Duodenal mucosa (tissue), 2 donors: ENCODE data around the gene LIMS2.

Experiments
- H3K27ac ChIP-seq: one replicate; pipeline ENCODE4 v1.7.0; 2013; ENCODE audit warnings: low read depth, low read length
- H3K27me3 ChIP-seq, 2 donors: one replicate each; pipeline ENCODE4 v1.7.0; 2013; ENCODE audit warnings: low read length in 2 of 2, control low read depth in 1 of 2; ENCODE audit not compliant: insufficient read depth in 2 of 2, control insufficient read depth in 1 of 2
- H3K36me3 ChIP-seq, 2 donors: one replicate each; pipeline ENCODE4 v1.7.0; 2013; ENCODE audit warnings: low read length in 2 of 2, control low read depth in 1 of 2; ENCODE audit not compliant: insufficient read depth in 2 of 2, control insufficient read depth in 1 of 2
- H3K4me1 ChIP-seq, 2 donors: one replicate each; pipeline ENCODE4 v1.7.0; 2013; ENCODE audit warnings: low read length in 2 of 2, control low read depth in 1 of 2; ENCODE audit not compliant: insufficient read depth in 2 of 2, control insufficient read depth in 1 of 2
- H3K4me3 ChIP-seq, 2 donors: one replicate each; pipeline ENCODE4 v1.7.0; 2013; ENCODE audit warnings: low read length in 2 of 2, low read depth in 1 of 2
- H3K9ac ChIP-seq, 2 donors: one replicate each; pipeline ENCODE4 v1.7.0; 2013; ENCODE audit warnings: low read length in 2 of 2, low read depth in 1 of 2
- H3K9me3 ChIP-seq, 2 donors: one replicate each; pipeline ENCODE4 v1.7.0; 2013; ENCODE audit warnings: low read length in 2 of 2, control low read depth in 1 of 2; ENCODE audit not compliant: control insufficient read depth in 1 of 2

LIMS2 gene

DNA sequence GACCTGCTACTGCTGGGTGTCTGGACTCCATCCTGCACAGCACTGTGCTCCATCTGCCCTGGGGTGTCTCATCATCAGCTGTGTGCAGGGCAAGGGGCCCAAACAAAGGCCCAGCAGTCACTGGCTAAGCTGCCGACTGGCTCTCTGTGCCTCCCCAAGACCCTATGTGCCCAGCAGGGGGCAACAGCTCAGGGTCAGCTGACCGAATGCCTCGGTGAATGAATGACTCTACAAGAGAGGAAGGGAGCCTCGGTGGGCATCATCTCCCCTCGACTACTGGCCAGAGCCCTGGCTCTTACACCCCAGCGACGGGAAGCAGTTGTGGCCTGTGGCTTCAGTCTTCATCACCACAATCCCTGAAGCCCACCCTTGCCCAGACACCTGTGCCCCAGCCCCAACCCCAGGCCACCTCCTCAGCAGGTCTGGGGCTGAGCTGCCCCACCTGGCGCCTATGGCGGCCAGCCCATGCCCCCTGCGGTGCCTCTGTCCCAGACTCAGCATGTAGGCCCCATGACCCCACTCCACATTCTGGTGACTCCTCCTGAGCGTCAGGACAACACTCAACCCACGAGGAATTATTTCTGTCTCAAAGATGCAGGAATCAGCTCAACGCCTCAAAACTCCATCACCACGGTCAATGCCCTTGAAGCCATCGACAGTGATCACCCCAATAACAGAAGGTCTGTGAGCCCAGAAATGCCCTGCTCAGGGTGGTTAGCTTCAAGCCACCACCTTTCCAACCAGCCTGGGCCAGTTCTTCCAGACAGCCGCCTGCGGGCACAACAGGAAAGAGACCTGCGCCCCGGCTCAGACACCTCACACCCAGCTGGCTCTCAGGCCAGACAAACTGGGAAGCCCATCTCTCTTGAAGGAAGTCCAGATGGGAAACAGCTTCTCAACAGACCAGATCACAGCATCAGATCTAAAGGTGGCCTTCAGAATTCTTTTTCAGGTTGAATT lies 31.0 kb downstream of the LIMS2 start:
- Histone ChIP-seq H3K9me3 (no peaks in the 10 kb centered on the region), H3K4me3 (no peak overlapping the region), H3K4me1 (peaks cover 3 to 8% of the 10 kb centered on the region in 2 donors), H3K36me3 (no peaks in the 10 kb centered on the region), H3K27me3 (no peaks in the 10 kb centered on the region), H3K27ac (no peak overlapping the region), H3K9ac (no peak overlapping the region)

DNA sequence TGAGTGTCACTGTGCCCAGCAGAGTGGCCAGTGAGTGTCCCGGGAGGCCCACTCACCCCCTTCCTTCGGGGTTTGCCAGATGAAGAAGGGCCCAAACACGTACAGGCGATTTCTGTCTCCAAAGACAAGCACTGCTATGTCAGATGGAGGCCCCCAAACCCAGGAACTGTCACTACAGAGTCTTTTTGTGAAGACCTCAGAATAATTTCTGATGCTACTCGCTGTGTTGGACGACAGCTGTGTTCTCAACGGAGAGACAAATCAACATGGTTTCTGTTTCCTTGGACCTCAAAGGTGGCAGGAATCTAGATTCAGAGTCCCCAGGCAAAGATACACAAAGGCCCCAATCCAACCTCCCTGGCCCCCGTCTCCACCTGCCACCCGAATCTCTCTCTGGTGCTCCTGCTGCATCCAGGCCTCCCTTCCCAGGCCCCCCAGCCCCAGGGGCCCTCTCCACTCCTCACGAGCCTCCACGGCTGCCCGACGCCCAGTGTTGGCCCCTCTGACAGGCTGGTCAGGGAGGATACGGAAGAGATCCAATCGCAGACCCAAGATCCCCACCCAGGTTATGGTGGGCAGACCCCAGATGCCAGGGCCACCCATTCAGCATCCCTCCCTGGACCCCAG lies 31.8 kb downstream of the LIMS2 start:
- Histone ChIP-seq H3K27me3 (no peaks in the 10 kb centered on the region), H3K9ac (no peak overlapping the region), H3K27ac (no peak overlapping the region), H3K9me3 (no peaks in the 10 kb centered on the region), H3K4me3 (no peak overlapping the region), H3K4me1 (peaks cover 3 to 8% of the 10 kb centered on the region in 2 donors), H3K36me3 (peaks cover 0 to 4% of the 10 kb centered on the region in 2 donors)

DNA sequence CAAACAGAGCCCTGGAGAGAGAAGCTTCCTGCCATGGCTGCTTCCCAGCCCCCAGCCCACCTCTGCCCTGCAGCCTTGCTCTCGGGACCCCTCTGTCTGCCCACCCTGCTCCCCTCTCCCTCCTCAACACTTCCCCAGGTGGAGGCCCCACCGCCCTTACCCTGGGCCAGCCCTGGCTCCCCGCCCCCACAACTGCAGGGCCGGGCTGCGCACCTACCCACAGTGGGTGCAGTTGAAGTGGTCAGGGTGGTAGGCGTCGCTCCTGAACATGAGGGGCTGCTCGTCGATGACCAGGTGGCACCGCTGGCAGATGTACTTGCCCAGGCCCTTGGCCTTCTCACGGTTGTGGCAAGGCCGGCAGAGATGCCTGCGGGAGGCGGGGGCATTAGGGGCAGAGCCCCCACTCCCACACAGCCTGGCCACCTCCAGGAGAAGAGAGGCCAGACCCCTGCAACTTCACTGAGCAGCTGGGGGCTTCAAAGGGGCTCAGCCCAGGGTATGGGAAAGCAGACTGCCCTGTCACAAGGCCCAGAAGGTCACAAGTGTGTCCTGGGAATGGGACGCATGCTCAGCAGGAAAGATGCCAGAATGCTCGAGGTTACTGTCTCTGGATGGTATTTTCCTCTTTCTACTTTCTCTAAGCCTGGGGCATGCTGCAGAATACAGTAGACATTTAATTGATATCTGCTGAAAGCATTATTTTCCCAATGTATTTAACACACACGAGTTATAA lies 32.5 kb downstream of the LIMS2 start:
- H3K27ac ChIP-seq, result no peak overlapping the region
- H3K36me3 ChIP-seq, result peaks cover 0 to 4% of the 10 kb centered on the region in 2 donors
- no peaks in the 10 kb centered on the region for H3K9me3 ChIP-seq
- H3K9ac ChIP-seq, result no peak overlapping the region
- H3K4me3 ChIP-seq, result no peak overlapping the region
- H3K27me3 ChIP-seq, result no peaks in the 10 kb centered on the region
- H3K4me1 ChIP-seq, result peaks cover 3 to 8% of the 10 kb centered on the region in 2 donors

DNA sequence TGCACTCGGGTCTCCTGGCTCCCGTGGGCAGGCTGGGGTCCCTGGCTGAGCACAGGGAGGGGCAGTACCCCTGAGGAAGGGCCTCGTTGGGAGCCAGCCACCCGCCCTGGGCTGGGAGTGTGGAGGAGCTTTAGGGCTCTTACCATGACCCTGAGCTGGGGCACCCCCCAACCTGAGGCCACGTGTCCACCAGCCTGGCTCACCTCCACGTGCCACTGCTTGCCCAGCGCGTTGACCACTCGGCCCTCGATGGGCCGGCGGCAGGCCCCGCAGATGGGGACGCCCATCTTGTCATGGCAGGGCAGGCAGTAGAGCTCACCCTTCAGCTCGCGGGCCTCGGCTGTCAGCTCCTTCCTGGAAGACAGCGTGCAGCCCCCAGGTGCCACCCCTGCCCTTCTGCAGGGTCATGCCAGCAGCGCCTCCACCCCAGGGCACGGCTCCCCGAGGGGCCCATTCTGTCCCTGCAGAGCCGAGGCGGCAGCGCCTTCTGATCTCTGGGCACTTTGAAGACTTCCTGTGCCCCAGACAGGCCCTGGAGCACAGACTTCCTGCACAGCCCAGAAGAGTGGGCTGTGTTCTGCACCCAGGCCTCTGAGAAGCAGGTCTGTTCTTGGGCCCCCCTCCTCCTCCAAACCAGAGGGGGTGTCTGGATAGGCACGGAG lies 33.4 kb downstream of the LIMS2 start:
- peaks cover 0 to 8% of the 10 kb centered on the region in 2 donors for H3K36me3 ChIP-seq
- H3K4me1 ChIP-seq, result peaks cover 3 to 11% of the 10 kb centered on the region in 2 donors
- H3K9ac ChIP-seq, result no peak overlapping the region
- H3K9me3 ChIP-seq, result no peaks in the 10 kb centered on the region
- H3K4me3 ChIP-seq, result no peak overlapping the region
- H3K27me3 ChIP-seq, result no peaks in the 10 kb centered on the region
- no peak overlapping the region for H3K27ac ChIP-seq

DNA sequence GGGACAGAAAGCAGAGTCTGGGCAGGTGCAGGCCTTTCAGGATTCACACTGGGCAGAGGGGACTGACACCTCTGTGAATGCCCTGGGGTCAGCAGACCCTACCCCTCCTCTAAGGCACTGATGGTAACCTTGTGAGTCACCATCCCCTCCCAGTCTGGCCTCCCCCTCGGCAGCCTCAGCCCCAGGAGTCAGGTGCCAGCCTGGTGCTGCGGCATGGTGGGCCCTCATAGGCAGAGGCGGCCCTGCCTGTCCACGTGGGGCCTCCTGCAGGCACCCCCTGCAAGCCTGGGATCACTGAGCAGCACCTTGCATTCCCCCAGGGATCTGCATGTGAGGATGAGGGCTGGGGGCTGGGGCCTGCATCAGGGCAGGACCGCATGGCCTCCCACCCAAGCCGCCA lies 34.2 kb downstream of the LIMS2 start:
- no peak overlapping the region for H3K9ac ChIP-seq
- peaks cover 3 to 7% of the 10 kb centered on the region in 2 donors for H3K4me1 ChIP-seq
- no peaks in the 10 kb centered on the region for H3K27me3 ChIP-seq
- H3K9me3 ChIP-seq, result no peaks in the 10 kb centered on the region
- H3K27ac ChIP-seq, result no peak overlapping the region
- H3K36me3 ChIP-seq, result peaks cover 0 to 12% of the 10 kb centered on the region in 2 donors
- H3K4me3 ChIP-seq, result no peak overlapping the region

DNA sequence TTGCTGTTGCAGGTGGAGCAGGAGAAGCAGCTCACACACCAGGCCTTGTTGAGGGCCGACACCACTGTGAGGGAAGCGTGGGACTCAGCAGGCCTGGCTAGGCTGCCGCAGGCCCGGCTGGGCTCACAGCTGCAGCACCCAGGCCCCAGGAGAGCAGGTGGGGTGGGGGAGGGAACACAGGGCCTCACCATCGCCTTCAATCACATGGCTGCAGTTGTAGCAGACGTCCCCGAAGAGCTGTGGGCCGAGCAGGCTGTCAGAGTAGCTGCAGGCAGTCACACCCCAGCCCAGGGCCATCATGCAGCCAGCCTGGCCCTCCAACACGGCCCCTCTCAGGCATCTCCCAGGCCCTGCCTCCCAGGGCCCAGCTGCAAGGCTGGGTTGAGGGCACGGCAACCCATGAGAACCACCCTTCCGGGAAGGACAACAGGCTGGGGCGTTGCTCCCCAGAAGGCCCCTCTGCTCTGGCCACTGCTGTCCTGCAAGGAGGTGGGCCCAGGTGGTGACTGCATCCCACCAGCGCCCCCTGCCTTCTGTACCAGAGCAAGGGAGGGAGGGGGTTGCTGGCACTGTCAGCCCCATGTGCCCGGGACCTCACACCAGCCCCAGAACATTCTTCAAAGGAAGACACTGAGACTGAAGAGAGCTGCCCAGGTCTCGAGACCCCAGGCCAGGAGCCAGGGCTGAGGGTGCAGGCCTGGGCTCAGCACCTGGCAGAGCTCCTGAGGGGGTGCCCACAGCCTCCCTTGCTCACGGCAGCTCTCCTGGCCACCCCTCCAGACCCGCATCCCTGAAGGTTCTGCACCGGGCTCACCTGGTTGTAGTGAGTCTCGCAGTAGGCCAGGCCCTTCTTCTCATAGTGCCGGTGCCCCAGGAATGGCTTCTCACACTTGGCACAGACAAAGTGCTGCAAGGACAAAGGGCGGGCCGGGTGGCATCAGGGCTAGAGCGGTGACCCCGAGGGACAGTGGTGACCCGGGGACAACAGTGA lies 35.0 kb downstream of the LIMS2 start:
- Histone ChIP-seq H3K4me1 (peaks cover 3 to 5% of the 10 kb centered on the region in 2 donors), H3K9ac (no peak overlapping the region)

DNA sequence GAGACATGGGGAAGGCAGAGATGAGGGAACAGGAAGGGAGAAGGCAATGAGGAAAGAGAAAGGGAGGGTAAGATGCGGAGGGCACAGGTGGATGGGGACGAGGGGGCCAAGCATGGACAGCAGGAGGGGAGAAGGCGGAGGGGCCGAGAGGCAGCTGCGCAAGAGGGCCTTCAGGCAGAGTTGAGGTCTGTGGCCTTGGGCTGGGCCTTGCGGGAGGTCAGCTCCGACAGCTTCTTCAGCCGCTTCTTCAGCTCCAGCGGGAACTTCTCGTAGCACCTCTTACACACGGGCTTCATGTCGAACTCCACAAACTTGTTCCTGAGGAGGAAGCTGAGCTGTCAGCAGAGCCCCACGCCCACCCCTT lies 36.2 kb downstream of the LIMS2 start:
- H3K27me3 ChIP-seq, result no peaks in the 10 kb centered on the region
- H3K9ac ChIP-seq, result no peak overlapping the region
- H3K4me3 ChIP-seq, result no peak overlapping the region
- peaks cover 0 to 4% of the 10 kb centered on the region in 2 donors for H3K4me1 ChIP-seq
- H3K36me3 ChIP-seq, result peaks cover 0 to 22% of the 10 kb centered on the region in 2 donors
- no peaks in the 10 kb centered on the region for H3K9me3 ChIP-seq
- H3K27ac ChIP-seq, result no peak overlapping the region

More for the DNA sequence above, 35.0 kb downstream of the LIMS2 start:
- no peaks in the 10 kb centered on the region for H3K9me3 ChIP-seq
- H3K27me3 ChIP-seq, result no peaks in the 10 kb centered on the region
- peaks cover 0 to 18% of the 10 kb centered on the region in 2 donors for H3K36me3 ChIP-seq
- no peak overlapping the region for H3K4me3 ChIP-seq
- no peak overlapping the region for H3K27ac ChIP-seq

DNA sequence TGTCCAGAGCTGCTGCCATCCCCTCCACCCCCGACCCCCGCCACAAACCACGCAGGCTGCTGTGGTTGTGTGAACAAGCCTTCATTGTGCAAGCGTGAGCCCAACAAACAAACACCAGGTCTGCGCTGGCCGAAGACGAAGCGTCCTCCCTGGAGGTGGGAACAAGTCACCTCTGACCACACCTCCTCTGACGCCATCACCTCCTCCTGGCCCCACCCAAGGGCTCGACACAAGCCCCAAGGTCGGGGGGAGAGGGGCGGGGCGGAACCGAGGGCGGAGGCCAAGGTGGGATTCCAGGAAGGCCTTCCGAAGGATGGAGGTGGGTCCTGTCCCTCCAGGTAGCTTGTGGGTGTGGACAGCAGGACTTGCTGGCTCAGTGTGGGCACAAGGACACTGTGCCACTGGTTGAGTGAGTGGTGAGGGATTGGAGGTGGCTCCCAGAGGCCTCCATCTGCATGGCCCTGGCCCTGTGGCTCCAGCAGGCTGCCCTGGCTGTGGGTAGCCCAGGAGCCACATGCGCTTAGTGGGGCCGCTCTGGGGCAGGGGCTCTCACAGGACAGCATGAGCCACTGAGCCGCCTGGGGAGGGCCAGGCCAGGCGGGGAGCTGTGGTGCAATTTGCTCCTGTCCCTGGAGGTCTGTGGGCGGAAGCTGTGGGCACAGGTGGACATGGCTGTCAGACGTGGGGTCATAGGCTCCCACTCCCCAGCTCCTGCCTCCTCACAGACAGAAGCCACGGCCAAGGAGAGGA lies 36.8 kb downstream of the LIMS2 start:
- no peaks in the 10 kb centered on the region for H3K9me3 ChIP-seq
- no peak overlapping the region for H3K9ac ChIP-seq
- no peak overlapping the region for H3K4me3 ChIP-seq
- H3K36me3 ChIP-seq, result peaks cover 0 to 24% of the 10 kb centered on the region in 2 donors
- peaks cover 0 to 4% of the 10 kb centered on the region in 2 donors for H3K4me1 ChIP-seq
- H3K27ac ChIP-seq, result peak overlapping the region; percentile 63
- H3K27me3 ChIP-seq, result no peaks in the 10 kb centered on the region
